ENCODE data around the gene C1orf174.

C1orf174 gene

GRCh38 chr1:3868464-3869006, 31.5 kb downstream of the C1orf174 start:
- no peak for DNase-seq

GRCh38 chr1:3865606-3866160, 34.4 kb downstream of the C1orf174 start:
- DNase-seq = no peak

DNA sequence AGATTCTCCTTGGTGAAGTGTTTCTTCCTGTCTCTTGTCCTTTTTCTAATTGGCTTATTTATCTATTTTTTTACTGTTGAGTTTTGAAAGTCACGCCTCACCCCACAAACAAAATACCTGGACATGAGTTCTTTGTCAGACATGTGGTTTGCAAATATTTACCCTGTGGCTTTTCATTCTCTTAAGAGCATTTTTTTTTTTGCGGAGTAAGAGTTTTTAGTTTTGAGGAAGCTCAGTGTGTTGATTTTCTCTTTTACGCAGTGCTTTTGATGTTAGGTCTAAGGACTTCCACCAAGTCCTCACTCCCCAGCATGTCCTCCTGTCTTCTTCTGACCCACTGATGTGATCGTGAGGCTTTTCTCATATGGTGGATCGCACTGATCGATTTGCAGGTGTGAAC, 35.2 kb downstream of the C1orf174 start:
- no peak for DNase-seq

- no peak for DNase-seq
Measured at GRCh38 chr1:3863231-3863935, 36.7 kb downstream of the C1orf174 start.

GRCh38 chr1:3858231-3858981, 41.7 kb downstream of the C1orf174 start:
- DNase-seq = peak in 3 of 4 experiments; percentile 17 to 34 (median 21)

GRCh38 chr1:3857791-3858129, 42.3 kb downstream of the C1orf174 start:
- no peak for DNase-seq

- DNase-seq = peak; percentile 85 to 94 (median 92)
Measured at GRCh38 chr1:3856923-3857790, 42.9 kb downstream of the C1orf174 start, which contains the start of the genes CEP104 and DFFB. Gene CEP104 (minus strand): TSS chr1:3857211. CDS start chr1:3852407, 4,804 bp downstream. Gene DFFB (plus strand): TSS chr1:3857476. CDS start chr1:3857604, 128 bp downstream.

GRCh38 chr1:3852711-3853485, 47.2 kb downstream of the C1orf174 start:
- DNase-seq = no peak

DNA sequence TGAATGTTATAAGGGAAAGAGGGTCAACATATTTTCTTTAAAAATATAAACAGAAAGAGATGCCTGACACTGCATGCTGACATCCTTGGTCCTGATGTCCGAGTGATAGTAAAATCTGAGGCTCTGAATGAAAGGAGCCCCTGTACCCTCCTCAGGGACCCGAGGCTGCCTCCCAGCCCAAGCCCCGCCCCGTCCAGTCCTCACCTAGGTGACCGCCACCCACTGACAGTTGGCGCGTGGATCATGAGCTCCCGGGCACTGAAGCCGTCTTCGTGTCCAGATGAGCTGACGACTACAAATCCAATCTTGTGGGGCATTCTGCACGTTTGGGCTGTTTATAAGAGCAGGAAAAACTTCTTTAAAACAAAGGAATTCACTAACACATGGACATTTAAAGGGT, 48.0 kb downstream of the C1orf174 start:
- no peak for DNase-seq

GRCh38 chr1:3851292-3851691, 48.8 kb downstream of the C1orf174 start:
- DNase-seq = no peak

- DNase-seq = no peak
Measured at GRCh38 chr1:3850857-3851256, 49.2 kb downstream of the C1orf174 start.

DNA sequence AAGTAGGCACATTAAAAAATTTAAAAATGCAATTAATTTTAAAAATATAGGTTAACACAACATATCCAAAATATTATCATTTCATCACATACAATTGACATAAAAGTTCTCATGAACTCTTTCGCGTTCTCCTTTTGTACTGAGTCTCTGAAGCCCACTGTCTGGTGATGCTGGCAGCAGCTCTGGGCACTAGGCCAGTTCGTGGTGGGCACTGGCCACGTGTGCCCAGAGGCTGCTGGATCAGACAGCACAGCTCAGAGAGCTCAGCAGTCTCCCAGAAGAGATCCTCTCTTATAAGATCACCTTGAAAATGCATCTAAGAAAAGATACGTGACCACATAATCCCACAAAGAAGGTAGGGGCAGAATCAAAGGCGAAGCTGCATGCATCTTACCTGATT, 53.0 kb downstream of the C1orf174 start:
- DNase-seq = no peak

GRCh38 chr1:3846541-3846940, 53.5 kb downstream of the C1orf174 start:
- DNase-seq = no peak

DNA sequence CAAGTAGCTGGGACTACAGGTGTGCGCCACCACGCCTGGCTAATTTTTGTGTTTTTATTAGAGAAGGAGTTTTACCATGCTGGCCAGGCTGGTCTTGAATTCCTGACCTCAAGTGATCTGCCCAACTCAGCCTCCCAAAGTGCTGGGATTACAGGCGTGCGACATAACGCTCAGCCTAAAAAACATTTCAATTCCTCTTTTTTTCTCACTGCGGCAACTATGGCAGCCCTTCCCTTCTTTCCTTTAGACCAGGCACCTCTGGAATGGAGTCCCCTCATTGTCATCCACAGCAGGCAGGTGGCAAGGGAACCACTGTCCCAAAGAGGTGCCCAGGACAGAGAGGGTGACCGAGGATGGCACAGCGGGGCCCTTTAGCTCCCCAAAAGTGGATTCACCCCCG, 57.2 kb downstream of the C1orf174 start:
- DNase-seq = peak; percentile 35 to 68 (median 51)

GRCh38 chr1:3841491-3841890, 58.6 kb downstream of the C1orf174 start:
- DNase-seq = no peak

Data from suppressor macrophage (primary cell).